Omental fat pad (tissue), 4 donors: ENCODE measurements around the gene TCTN3. TPM values are rescaled to one million over a fixed set of nuclear protein-coding genes. Genes with fewer than 3 reads are reported as not detected.
"Not testable (repeated sequence)": the region's sequence is repeated elsewhere in the genome, so short reads cannot be mapped to it uniquely, and the experiment has no call there.

Experiments used
- ATAC-seq: fragments of 150-250 bp; one replicate; pipeline ENCODE4 v1.9.1; 2016; ENCODE audit warnings: mild to moderate bottlenecking, moderate library complexity; ENCODE audit not compliant: low FRiP score
- DNase-seq: peaks from one replicate; pipeline ENCODE4 v3.0.0-alpha.2; 2019; ENCODE audit warnings: low spot score
- CTCF ChIP-seq, 3 donors: fragments of 450-650 bp; IDR thresholded peaks; one replicate each; pipeline ENCODE4 v1.5.1; 2016 to 2017; ENCODE audit warnings: antibody characterized with exemption in 3 of 3, mild to moderate bottlenecking in 3 of 3, moderate library complexity in 2 of 3
- total RNA-seq, 4 donors: library from RNA; depleted of rRNA; stranded (reverse); fragments of >200 nt; gene quantifications; one replicate each; pipeline ENCODE4 v1.1.0, GENCODE V29; 2016

The TCTN3 gene
- total RNA-seq, 4 donors from 2014 or later: 24.1 to 27.1 (median 24.7) TPM

DNA sequence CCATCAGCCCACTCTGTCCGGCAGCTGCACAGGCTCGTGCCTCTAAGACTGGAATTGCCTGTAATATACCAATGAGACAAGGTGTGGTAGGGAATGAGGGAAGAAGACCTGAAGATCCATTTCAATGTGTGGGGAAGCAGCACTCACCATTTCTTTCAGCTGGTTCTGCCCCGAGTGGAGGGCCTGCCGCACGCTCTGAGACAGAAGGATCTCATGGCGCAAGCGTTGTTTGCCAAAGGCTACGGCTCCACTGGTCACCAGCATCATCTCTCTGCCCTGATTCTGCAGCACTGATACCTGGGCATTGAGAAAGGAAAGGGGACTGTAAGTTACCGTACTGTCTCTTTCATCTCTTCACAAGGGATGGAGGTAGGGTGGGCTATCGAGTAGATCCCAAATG, 56.6 kb downstream of the TCTN3 start:
- TF ChIP-seq CTCF (IDR thresholded peaks at IDR 0.05): no peak
- no peak for ATAC-seq
- DNase-seq: no peak

DNA sequence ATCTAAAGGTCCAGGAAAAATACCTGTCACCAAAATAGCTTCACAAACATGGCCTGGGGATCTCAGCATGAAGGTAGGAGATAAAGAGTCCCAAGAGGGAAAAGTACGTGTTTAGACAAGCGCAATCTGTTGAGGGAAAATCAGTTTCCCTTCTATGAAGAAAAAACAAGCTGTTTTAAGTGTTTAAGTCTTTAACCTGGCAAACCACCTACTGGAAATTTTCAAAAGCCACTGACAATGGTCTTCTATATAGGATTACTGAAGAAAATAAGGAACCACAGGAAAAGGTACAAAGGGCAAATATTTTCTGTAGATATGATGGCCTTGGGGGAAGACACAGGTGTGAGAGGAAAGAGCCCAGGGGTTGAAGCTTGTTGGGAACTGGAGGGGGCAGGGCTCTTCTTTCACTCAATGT, 58.4 kb downstream of the TCTN3 start:
- DNase-seq: no peak
- no peak for TF ChIP-seq CTCF (IDR thresholded peaks at IDR 0.05)

DNA sequence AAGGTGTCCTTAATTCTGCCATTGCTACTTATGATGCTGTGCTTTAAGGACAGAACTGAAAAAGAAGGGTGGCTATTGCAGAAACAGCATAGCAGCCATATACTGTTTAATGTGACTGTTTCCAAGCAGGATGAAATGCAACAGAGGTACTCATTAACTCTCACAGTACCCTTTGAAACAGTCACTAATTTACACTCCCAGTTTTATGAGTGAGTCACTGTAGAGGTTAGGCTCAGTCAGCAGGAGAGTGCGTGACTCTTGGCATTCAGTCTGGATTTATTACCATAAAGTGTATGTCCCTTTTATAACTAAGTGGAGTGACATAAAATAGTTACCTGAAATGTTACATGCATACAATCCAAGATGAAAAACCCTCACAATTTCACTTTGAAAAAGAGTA, 64.9 kb downstream of the TCTN3 start:
- no peak for DNase-seq
- ATAC-seq: no peak
- no peak for TF ChIP-seq CTCF (IDR thresholded peaks at IDR 0.05)

More for the DNA sequence above, 58.4 kb downstream of the TCTN3 start:
- no peak for ATAC-seq

DNA sequence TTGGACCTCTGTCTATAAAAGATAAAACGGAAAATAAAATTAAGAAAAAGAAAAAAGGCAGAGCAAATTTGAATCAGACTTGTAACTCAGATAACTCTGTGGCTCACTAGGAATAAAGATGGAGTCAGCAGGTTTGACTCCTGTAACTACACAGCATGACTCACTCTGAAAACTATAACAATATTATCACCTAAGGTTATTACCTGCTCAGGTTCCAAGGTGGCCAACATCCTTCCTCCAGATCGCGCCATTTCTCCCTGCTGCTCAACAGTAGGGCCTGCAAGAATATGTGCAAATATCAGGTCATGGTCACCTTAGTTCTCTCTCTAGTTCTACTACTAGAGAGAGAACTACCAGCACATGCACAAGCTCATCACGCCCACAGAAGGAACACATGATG, 67.2 kb downstream of the TCTN3 start:
- no peak for DNase-seq
- no peak for TF ChIP-seq CTCF (IDR thresholded peaks at IDR 0.05)
- no peak for ATAC-seq

DNA sequence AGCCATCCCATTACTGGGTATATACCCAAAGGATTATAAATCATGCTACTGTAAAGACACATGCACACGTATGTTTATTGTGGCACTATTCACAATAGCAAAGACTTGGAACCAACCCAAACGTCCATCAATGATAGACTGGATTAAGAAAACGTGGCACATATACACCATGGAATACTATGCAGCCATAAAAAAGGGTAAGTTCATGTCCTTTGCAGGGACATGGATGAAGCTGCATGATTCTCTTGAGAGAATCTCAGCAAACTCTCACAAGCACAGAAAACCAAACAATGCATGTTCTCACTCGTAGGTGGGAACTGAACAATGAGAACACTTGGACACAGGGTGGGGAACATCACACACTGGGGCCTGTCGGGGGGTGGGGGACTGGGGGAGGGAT, 73.3 kb downstream of the TCTN3 start:
- ATAC-seq, DNase-seq: not testable (repeated sequence)

DNA sequence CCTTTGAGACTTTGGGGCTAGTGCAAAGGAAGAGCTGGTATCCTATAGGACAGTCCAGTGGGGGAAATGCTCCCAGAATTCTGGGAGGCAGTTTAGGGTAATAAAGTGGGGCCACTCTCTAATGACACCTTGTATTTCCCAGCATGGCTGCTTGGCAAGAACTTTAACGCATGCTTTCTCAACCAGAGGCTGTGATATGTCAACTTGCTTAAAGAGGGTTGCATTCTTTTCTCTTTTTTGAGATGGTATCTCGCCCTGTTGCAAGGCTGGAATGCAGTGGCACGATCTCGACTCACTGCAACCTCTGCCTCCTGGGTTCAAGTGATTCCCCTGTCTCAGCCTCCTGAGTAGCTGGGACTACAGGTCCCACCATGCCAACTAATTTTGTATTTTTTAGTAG, 75.6 kb downstream of the TCTN3 start:
- ATAC-seq: no peak
- TF ChIP-seq CTCF (IDR thresholded peaks at IDR 0.05): no peak

DNA sequence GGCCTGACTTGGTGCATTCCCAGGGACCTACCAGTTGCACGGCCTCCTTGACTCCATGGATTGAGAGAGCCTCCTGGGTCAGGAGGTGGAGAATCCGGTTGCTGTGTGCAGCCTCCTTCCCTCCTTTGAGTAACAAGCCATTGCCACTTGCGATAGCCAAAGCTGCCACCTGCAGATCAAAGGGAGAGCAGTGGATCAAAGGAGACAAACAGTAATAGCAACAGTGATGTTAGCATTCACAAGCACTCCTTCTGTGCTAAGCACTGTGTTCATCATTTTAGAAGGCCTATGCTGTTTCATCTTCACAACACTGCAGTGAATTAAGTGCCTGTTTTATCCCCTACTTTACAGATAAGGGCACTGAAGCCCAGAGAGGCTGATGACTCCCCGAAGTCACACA, 77.3 kb downstream of the TCTN3 start:
- TF ChIP-seq CTCF (IDR thresholded peaks at IDR 0.05): no peak
- ATAC-seq: no peak
- DNase-seq: no peak

More for the DNA sequence above, 75.6 kb downstream of the TCTN3 start:
- DNase-seq: no peak

Other genes starting within 250 kb of the TCTN3 start
- gene SORBS1, start 132.6 kb downstream of the TCTN3 start, total RNA-seq: 1,000 to 10,000 TPM in 1 of 4 donors, 100 to 1,000 TPM in 3; 120 to 1,051 (median 449) TPM
- 10 to 100 TPM; 23.5 to 35.2 (median 28.8) TPM for gene ALDH18A1, start 37.2 kb downstream of the TCTN3 start, total RNA-seq
- 10 to 100 TPM in 3 of 4 donors, 1 to 10 TPM in 1; 7.5 to 39.4 (median 22.2) TPM for gene ENTPD1, start 62.2 kb upstream of the TCTN3 start, total RNA-seq
- gene CC2D2B, start 214.0 kb upstream of the TCTN3 start, total RNA-seq: 1 to 10 TPM in 3 of 4 donors, under 1 TPM in 1; 0.56 to 2.9 (median 1.9) TPM